AG09309 (cell line): Measurements from ENCODE around the gene SSNA1.

Source experiments
- DNase-seq: peaks from one replicate; pipeline ENCODE4 v3.0.0-alpha.2; 2010; ENCODE audit warnings: low read depth
- H3K4me3 ChIP-seq: 2 replicates; pipeline ENCODE4 v1.5.1; 2011; ENCODE audit warnings: mild to moderate bottlenecking, low read depth, low read length, moderate library complexity; ENCODE audit not compliant: control insufficient read depth
- CTCF ChIP-seq: IDR thresholded peaks from 2 replicates; pipeline ENCODE4 v1.5.1; 2011; ENCODE audit warnings: mild to moderate bottlenecking, low read depth, low read length, inconsistent platforms; ENCODE audit not compliant: insufficient read depth, control insufficient read depth; ENCODE audit errors: missing control alignments

Gene SSNA1

GRCh38 chr9:137211532-137211931 lies 23.1 kb downstream of the SSNA1 start:
- DNase-seq = no peak
- no peak overlapping the region for H3K4me3 ChIP-seq
- no peak for TF ChIP-seq CTCF

- TF ChIP-seq CTCF = no peak
- no peak overlapping the region for H3K4me3 ChIP-seq
- DNase-seq = no peak
These were observed 24.0 kb downstream of the SSNA1 start for GRCh38 chr9:137212520-137212919.

- peak; percentile 7 for TF ChIP-seq CTCF
- H3K4me3 ChIP-seq = no peak overlapping the region
- DNase-seq = no peak
These were observed 24.9 kb downstream of the SSNA1 start for GRCh38 chr9:137213160-137214060.

- no peak overlapping the region for H3K4me3 ChIP-seq
- TF ChIP-seq CTCF = no peak
- no peak for DNase-seq
These were observed 26.1 kb downstream of the SSNA1 start for GRCh38 chr9:137214620-137215019.

- TF ChIP-seq CTCF = no peak
- DNase-seq = no peak
These were observed 26.9 kb downstream of the SSNA1 start for GRCh38 chr9:137215196-137215986.

GRCh38 chr9:137216188-137216965 lies 27.9 kb downstream of the SSNA1 start:
- H3K4me3 ChIP-seq = no peak overlapping the region
- DNase-seq = no peak
- TF ChIP-seq CTCF = no peak

More at GRCh38 chr9:137215196-137215986, 26.9 kb downstream of the SSNA1 start:
- H3K4me3 ChIP-seq = no peak overlapping the region
